Activated CD8-positive, alpha-beta T cell treated with anti-CD3 and anti-CD28 coated beads, Interleukin-2, amount 10 ng/mL, durations not matched to agents 7 days and 5 days (primary cell): Measurements from ENCODE around the gene APBA2. TPM values are rescaled to one million over a fixed set of nuclear protein-coding genes. Genes with fewer than 3 reads are reported as not detected.

Experiments
- ATAC-seq: fragments of 150-1000 bp; cut with Tn5 transposase; one replicate; pipeline ENCODE4 v1.10.0; 2021; ENCODE audit warnings: moderate library complexity
- CTCF ChIA-PET: fragments of 350-600 bp; sonication (Branson Sonifier 250); formaldehyde crosslinking; loops from one replicate; lab custom pipeline; 2021; ENCODE audit warnings: antibody characterized with exemption; lab: Charles Lee
- POLR2A ChIA-PET: fragments of 350-600 bp; sonication (Branson Sonifier 250); formaldehyde crosslinking; loops from one replicate; lab custom pipeline; 2021; ENCODE audit warnings: antibody characterized with exemption; lab: Charles Lee
- DNase-seq: peaks from one replicate; pipeline ENCODE4 v3.0.0-alpha.2; 2020
- H3K27ac Mint-ChIP-seq: one replicate; pipeline ENCODE4 v1.8.0; 2021; ENCODE audit warnings: mild to moderate bottlenecking, mixed read lengths
- H3K27me3 Mint-ChIP-seq: one replicate; pipeline ENCODE4 v1.8.0; 2021; ENCODE audit warnings: low read depth, mixed read lengths
- H3K36me3 Mint-ChIP-seq: one replicate; pipeline ENCODE4 v1.8.0; 2021; ENCODE audit warnings: low read depth, mixed read lengths
- H3K4me1 Mint-ChIP-seq: one replicate; pipeline ENCODE4 v1.8.0; 2021; ENCODE audit warnings: low read depth, mixed read lengths
- H3K4me3 Mint-ChIP-seq: one replicate; pipeline ENCODE4 v1.8.0; 2021; ENCODE audit warnings: mild to moderate bottlenecking, mixed read lengths
- H3K9me3 Mint-ChIP-seq: one replicate; pipeline ENCODE4 v1.8.0; 2022; ENCODE audit warnings: mixed read lengths; ENCODE audit not compliant: insufficient read depth
- total RNA-seq, 2 experiments: library from RNA; stranded (reverse); gene quantifications; one replicate each; pipeline ENCODE4 v1.2.3, GENCODE V29; 2021

Gene APBA2
- total RNA-seq, 2 experiments from 2014 or later: 29.5 TPM

GRCh38 chr15:29089731-29090616 lies 204.2 kb downstream of the APBA2 start:
- ChIA-PET CTCF (interaction anchor here (0.6 to 4.9 kb wide), 43 partner anchors 9 to 219 kb away, joined by 3 to 72 read pairs (median 5); no protein-coding TSS in a partner anchor), POLR2A (interaction anchor here (0.7 to 0.8 kb wide), 2 partner anchors 39 to 81 kb away, joined by 3 read pairs; no protein-coding TSS in a partner anchor)
- peak; percentile 69 for DNase-seq
- H3K36me3 Mint-ChIP-seq: peaks cover 3% of the 10 kb centered on the region
- H3K4me1 Mint-ChIP-seq: peaks cover 37% of the 10 kb centered on the region
- ATAC-seq: peak; percentile 75
- no peaks in the 10 kb centered on the region for H3K27me3 Mint-ChIP-seq
- peak overlapping the region; percentile 70 for H3K4me3 Mint-ChIP-seq
- peak overlapping the region; percentile 93 for H3K27ac Mint-ChIP-seq
- H3K9me3 Mint-ChIP-seq: no peaks in the 10 kb centered on the region

DNA sequence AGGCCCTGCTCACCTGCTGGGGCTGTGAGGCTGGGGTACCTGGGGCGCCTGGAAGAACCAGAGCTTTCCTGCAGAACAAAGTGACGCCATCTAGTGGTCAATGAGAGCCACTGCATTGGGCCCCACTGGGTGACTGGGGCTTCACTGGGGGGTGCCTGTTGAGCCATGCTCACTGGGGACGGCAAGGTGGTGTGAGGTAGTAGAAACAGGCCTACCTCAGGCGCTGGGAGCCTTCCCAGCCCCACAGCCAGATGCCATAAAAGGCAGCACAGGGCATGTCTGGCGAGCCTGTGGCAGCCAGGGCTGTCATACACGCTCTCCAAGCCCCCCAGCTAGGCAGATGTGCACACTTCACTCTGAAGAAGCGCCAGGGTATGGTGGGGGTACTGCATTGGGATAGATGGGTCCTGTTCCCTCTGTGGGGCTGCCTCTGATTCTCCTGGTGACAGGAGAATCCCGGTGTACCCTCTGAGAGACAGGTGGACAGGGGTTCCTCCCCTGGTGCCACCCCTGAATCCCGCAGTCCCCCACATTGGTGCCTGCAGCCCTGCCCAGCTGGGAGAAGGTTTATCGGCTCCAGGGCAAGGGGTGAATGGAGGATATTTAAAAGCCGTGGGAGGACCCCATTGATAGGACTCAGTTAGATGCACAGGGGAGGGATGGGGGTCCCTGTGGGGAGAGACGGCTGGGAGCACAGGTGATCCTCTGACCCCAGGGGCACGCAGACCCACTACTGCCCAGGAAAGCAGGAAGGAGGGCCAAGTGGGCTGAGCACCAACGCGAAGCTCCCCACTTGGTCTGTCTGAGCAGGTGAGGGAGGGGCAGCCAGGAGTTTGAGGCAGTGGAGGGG lies 205.1 kb downstream of the APBA2 start:
- Mint-ChIP-seq H3K36me3 (no peaks in the 10 kb centered on the region), H3K4me3 (peak overlapping the region; percentile 70), H3K9me3 (no peaks in the 10 kb centered on the region), H3K27ac (peak overlapping the region; percentile 93), H3K4me1 (peaks cover 37% of the 10 kb centered on the region), H3K27me3 (no peaks in the 10 kb centered on the region)
- DNase-seq: peak; percentile 64
- ChIA-PET POLR2A (interaction anchor here (0.8 kb wide), 1 partner anchor 39 kb away, joined by 3 read pairs; no protein-coding TSS in a partner anchor), CTCF (interaction anchor here (0.9 to 4.9 kb wide), 30 partner anchors 9 to 217 kb away, joined by 3 to 72 read pairs (median 8); no protein-coding TSS in a partner anchor)
- peak; percentile 54 for ATAC-seq

DNA sequence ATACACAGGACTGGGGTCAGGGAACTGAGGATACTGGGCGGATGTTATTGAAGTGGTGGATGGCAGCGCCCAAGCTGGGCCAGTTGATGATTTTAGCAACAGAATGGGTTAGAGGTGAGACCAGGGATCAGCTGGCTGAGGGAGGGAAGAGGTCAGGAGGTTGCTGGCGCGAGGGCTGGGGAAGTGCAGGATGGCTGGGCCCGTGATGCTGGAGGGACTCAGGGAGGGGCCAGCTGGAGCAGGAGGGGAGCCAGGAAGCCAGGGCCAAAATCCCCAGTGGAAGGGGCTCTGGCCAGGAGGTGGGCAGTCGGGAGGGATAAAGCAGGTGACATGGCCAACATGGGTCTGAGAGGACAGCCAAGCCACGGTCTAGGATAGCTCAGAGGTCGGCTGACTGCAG lies 205.9 kb downstream of the APBA2 start:
- Mint-ChIP-seq H3K4me1 (peaks cover 37% of the 10 kb centered on the region), H3K4me3 (no peak overlapping the region), H3K27ac (no peak overlapping the region), H3K9me3 (no peaks in the 10 kb centered on the region), H3K36me3 (no peaks in the 10 kb centered on the region), H3K27me3 (no peaks in the 10 kb centered on the region)
- CTCF ChIA-PET: interaction anchor here (1.2 to 4.9 kb wide), 5 partner anchors 9 to 171 kb away, joined by 3 to 72 read pairs (median 9); no protein-coding TSS in a partner anchor
- DNase-seq (no peak), ATAC-seq (no peak)
- POLR2A ChIA-PET: no interaction called here

- no peaks in the 10 kb centered on the region for H3K9me3 Mint-ChIP-seq
- DNase-seq (no peak), ATAC-seq (no peak)
- no peaks in the 10 kb centered on the region for H3K36me3 Mint-ChIP-seq
- POLR2A ChIA-PET: no interaction called here
- H3K27ac Mint-ChIP-seq: no peak overlapping the region
- CTCF ChIA-PET: interaction anchor here (1.0 to 4.9 kb wide), 5 partner anchors 8 to 117 kb away, joined by 3 to 72 read pairs (median 9); no protein-coding TSS in a partner anchor
- H3K4me3 Mint-ChIP-seq: no peak overlapping the region
- H3K27me3 Mint-ChIP-seq: no peaks in the 10 kb centered on the region
- H3K4me1 Mint-ChIP-seq: peaks cover 30% of the 10 kb centered on the region
Observed at GRCh38 chr15:29092376-29093064, 206.7 kb downstream of the APBA2 start.

GRCh38 chr15:29093065-29093435 lies 207.3 kb downstream of the APBA2 start:
- no peak overlapping the region for H3K4me3 Mint-ChIP-seq
- no peaks in the 10 kb centered on the region for H3K27me3 Mint-ChIP-seq
- DNase-seq (no peak), ATAC-seq (no peak)
- H3K4me1 Mint-ChIP-seq: peaks cover 25% of the 10 kb centered on the region
- POLR2A ChIA-PET: no interaction called here
- no peaks in the 10 kb centered on the region for H3K36me3 Mint-ChIP-seq
- H3K9me3 Mint-ChIP-seq: no peaks in the 10 kb centered on the region
- CTCF ChIA-PET: interaction anchor here (1.0 to 1.7 kb wide), 3 partner anchors 9 to 118 kb away, joined by 3 to 14 read pairs (median 3); no protein-coding TSS in a partner anchor
- no peak overlapping the region for H3K27ac Mint-ChIP-seq

GRCh38 chr15:29093696-29094343 lies 208.0 kb downstream of the APBA2 start:
- POLR2A ChIA-PET: no interaction called here
- H3K27me3 Mint-ChIP-seq: no peaks in the 10 kb centered on the region
- no peaks in the 10 kb centered on the region for H3K36me3 Mint-ChIP-seq
- ATAC-seq: no peak
- no peaks in the 10 kb centered on the region for H3K9me3 Mint-ChIP-seq
- H3K4me3 Mint-ChIP-seq: no peak overlapping the region
- peaks cover 17% of the 10 kb centered on the region for H3K4me1 Mint-ChIP-seq
- H3K27ac Mint-ChIP-seq: no peak overlapping the region
- CTCF ChIA-PET: interaction anchor here (1.0 to 1.7 kb wide), 4 partner anchors 8 to 119 kb away, joined by 3 to 14 read pairs (median 4); no protein-coding TSS in a partner anchor
- DNase-seq: no peak

DNA sequence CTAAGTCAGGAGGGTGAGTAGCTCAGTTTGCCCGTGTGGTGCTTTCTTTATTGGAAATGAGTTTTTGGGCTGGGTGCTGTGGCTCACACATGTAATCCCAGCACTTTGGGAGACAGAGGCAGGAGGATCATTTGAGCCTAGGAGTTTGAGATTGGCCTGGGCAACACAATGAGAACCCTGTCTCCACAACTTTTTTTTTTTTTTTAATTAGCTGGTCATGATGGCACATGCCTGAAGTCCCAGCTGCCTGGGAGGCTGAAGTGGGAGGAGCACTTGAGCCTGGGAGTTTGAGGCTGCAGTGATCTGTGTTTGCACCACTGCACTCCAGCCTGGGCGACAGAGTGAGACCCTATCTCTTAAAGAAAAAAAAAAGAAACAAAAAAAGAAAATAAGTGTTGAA lies 208.9 kb downstream of the APBA2 start:
- no peak for ATAC-seq
- no peak for DNase-seq
- ChIA-PET CTCF (interaction anchor here (1.3 kb wide), 1 partner anchor 9 kb away, joined by 5 read pairs; no protein-coding TSS in a partner anchor), POLR2A (no interaction called here)
- no peaks in the 10 kb centered on the region for H3K36me3 Mint-ChIP-seq
- no peaks in the 10 kb centered on the region for H3K9me3 Mint-ChIP-seq
- H3K27ac Mint-ChIP-seq: no peak overlapping the region
- no peaks in the 10 kb centered on the region for H3K27me3 Mint-ChIP-seq
- H3K4me1 Mint-ChIP-seq: peaks cover 8% of the 10 kb centered on the region
- H3K4me3 Mint-ChIP-seq: no peak overlapping the region

DNA sequence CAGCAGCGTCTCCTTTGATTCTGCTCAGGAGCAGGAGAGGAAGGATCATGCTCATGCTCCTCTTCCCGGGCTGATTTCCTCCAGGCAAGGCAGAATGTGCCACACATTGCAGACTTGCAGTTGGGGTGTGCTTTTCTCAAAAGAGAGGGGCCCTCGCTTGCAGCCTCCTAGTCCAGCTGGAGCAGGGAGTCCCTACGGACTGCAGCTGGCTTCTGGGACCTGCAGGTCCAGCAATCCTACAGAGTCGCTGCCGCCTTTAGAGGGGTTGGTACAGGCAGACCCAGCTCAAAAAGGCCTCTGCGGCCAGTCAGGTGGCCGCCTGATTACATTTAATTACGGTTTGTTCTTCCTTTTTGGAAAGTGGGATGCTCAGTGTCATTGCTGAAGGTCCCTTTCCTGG lies 210.0 kb downstream of the APBA2 start:
- Mint-ChIP-seq H3K4me1 (no peaks in the 10 kb centered on the region), H3K36me3 (no peaks in the 10 kb centered on the region), H3K4me3 (no peak overlapping the region), H3K27ac (no peak overlapping the region), H3K27me3 (no peaks in the 10 kb centered on the region), H3K9me3 (no peaks in the 10 kb centered on the region)
- CTCF ChIA-PET: no interaction called here
- POLR2A ChIA-PET: no interaction called here
- no peak for ATAC-seq
- DNase-seq: no peak

GRCh38 chr15:29097168-29097567 lies 211.4 kb downstream of the APBA2 start:
- ChIA-PET CTCF (no interaction called here), POLR2A (no interaction called here)
- no peak for DNase-seq
- Mint-ChIP-seq H3K27me3 (no peaks in the 10 kb centered on the region), H3K4me3 (no peak overlapping the region), H3K4me1 (no peaks in the 10 kb centered on the region), H3K27ac (no peak overlapping the region), H3K36me3 (peaks cover 2% of the 10 kb centered on the region), H3K9me3 (no peaks in the 10 kb centered on the region)
- no peak for ATAC-seq

DNA sequence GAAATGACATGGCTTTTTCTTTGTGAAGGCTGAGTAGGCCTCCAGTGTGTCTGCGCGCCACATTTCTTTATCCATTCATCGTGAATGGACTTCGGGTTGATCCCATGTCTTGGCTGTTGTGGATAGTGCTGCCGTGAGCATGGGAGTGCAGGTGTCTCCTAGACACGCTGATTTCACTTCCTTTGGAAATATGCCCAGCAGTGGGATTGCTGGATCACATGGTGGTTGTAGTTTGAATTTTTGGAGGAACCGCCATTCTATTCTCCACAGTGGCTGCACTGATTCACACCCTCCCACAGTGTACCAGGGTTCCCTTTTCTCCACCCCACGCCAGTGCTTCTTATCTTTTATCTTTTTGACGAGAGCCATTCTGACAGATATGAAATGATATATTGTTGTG lies 212.2 kb downstream of the APBA2 start:
- Mint-ChIP-seq H3K4me1 (peaks cover 6% of the 10 kb centered on the region), H3K36me3 (peaks cover 2% of the 10 kb centered on the region), H3K27me3 (no peaks in the 10 kb centered on the region), H3K4me3 (no peak overlapping the region), H3K9me3 (no peaks in the 10 kb centered on the region), H3K27ac (no peak overlapping the region)
- CTCF ChIA-PET: no interaction called here
- POLR2A ChIA-PET: no interaction called here
- no peak for DNase-seq
- no peak for ATAC-seq
